EL (cell line): ENCODE results near the gene MAPK8IP3.

Experiments
- DNase-seq: peaks from one replicate; pipeline ENCODE4 v3.0.0-alpha.2; 2016

Gene MAPK8IP3, protein sequence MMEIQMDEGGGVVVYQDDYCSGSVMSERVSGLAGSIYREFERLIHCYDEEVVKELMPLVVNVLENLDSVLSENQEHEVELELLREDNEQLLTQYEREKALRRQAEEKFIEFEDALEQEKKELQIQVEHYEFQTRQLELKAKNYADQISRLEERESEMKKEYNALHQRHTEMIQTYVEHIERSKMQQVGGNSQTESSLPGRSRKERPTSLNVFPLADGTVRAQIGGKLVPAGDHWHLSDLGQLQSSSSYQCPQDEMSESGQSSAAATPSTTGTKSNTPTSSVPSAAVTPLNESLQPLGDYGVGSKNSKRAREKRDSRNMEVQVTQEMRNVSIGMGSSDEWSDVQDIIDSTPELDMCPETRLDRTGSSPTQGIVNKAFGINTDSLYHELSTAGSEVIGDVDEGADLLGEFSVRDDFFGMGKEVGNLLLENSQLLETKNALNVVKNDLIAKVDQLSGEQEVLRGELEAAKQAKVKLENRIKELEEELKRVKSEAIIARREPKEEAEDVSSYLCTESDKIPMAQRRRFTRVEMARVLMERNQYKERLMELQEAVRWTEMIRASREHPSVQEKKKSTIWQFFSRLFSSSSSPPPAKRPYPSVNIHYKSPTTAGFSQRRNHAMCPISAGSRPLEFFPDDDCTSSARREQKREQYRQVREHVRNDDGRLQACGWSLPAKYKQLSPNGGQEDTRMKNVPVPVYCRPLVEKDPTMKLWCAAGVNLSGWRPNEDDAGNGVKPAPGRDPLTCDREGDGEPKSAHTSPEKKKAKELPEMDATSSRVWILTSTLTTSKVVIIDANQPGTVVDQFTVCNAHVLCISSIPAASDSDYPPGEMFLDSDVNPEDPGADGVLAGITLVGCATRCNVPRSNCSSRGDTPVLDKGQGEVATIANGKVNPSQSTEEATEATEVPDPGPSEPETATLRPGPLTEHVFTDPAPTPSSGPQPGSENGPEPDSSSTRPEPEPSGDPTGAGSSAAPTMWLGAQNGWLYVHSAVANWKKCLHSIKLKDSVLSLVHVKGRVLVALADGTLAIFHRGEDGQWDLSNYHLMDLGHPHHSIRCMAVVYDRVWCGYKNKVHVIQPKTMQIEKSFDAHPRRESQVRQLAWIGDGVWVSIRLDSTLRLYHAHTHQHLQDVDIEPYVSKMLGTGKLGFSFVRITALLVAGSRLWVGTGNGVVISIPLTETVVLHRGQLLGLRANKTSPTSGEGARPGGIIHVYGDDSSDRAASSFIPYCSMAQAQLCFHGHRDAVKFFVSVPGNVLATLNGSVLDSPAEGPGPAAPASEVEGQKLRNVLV (N-terminal part only)

DNA sequence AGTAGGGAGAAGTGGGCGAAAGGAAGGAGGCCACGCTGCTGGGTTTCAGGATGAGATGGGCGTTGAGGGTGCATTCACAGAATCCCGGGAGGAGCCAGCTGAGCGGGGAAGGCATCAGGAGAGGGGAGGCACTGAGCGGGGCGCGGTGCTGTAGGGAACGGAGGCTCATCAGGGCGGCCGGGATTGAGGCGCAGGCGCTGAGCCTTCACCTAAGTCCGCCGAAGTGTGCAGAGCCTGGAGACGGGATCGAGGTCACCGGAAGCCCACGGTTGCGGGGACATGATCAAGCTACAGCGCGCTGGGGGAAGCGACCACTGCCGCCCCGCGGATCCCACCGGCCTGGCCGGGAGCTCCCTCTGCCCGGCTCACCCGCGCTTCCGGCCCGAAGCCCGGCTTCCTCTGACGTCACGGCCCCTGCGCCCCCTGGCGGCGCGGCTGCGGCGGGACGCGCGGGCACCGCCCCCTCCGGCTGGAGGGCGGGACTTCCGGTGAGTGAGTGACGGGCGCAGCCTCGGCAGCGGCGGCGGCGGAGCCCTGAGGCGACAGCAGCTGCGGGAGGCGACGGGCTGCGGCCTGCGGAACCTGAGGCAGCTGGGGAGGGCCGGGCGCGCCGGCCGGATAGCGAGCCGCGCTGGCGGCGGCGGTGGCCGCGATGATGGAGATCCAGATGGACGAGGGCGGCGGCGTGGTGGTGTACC, at the start of gene MAPK8IP3:
MAPK8IP3 (plus strand) TSS at position 508 of the 698 bp plus-strand sequence; CDS start at position 653, 145 bp downstream.
- peak; percentile 89 for DNase-seq

DNA sequence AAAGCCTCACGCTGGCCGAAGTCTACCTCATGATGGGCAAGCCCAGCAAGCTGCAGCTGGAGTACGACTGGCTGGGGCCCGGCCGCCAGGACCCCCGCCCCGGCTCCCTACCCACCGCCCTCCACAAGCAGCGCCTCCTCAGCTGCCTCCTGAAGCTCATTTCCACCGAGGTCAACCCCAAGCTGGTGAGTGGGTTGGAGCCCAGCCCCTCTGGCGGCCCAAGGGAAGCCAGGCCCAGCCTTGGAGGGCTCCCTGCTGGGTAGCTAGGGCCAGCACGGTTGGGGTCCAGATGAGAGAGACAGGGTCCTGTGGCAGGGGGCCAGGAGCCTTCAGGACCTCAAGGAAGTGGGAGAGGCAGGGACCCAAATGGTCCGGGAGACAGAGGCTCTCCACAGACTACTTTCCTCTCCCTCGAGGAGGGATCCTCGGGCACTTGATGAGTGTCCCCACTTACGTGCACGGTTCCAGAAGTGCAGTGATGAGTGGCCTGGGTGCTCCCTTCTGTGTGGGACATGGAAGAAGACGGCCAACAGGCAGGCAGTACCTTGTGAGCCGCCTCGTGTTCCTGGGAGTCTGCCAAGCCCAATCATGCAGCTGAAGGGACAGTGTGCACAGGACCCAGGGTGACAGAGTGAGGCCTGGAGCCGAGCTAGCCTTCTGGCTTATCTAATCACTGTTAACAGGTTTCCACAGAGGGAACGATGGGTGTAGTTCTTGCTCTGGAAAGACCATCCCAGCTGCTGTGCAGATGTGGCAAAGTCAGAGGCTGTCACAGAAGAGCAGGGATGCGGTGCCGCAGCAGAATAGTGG, 49.0 kb upstream of the MAPK8IP3 start:
- no peak for DNase-seq

DNA sequence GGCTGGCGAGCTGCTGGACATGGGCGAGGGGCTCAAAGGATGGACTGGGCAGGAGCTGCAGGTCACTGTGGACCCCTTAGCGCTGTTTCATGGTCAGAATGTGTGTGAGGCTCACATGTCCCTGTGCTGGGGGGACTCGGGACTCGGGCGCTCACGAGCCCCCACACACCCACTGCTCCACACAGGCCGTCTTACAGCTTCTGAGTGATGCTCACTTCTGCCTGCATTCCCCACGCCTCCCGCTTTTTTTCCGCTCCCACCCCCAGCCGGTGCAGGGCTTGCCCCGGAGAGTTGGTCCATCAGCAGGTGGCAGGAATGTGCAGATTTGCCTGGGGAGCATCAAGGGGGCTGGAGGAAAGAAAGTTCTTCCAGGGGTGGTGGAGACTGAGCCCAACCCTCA, 48.2 kb upstream of the MAPK8IP3 start:
- no peak for DNase-seq

DNA sequence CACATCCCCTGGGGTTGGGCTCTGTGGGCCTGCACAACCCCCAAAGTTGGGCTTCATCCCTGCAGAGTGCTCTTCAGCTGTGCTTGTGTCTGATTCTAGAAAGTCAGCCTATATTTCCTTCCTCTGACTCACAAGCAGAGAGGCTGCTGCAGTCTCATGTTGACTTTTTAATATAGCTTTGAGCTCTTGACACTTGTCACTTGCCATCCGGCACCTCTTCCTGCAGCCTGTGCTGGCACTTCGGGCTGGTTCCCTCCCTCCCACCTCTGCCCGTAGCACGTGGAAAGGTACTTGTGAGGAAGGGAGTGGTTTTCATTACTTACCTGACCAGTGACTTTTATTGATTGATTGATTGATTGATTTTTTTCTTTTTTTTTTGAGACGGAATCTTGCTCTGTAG, 47.0 kb upstream of the MAPK8IP3 start:
- DNase-seq, result no peak

DNA sequence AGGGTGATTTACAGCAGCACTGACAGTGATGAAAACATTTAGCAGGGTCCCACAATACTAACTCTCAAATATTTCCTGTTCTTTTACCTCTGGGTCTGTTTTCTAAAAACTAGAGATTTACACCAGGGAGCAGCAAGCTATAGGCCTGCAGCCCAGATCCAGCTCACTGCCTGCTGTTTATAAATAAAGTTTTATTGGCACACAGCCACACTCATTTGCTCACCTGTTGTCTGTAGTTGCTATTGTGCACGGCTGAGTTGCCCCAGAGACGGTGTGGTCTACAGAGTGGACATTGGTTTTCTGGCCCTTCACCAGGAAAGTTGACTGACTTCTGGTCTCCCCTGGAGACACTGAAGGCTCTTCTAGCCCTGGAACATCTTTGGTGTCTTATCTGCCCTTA, 44.2 kb upstream of the MAPK8IP3 start:
- DNase-seq, result no peak

- DNase-seq, result no peak
These were observed 43.5 kb upstream of the MAPK8IP3 start for GRCh38 chr16:1662543-1662942.

- DNase-seq, result no peak
These were observed 40.2 kb upstream of the MAPK8IP3 start for GRCh38 chr16:1665829-1666228.

GRCh38 chr16:1666316-1666715, 39.7 kb upstream of the MAPK8IP3 start:
- DNase-seq, result no peak

GRCh38 chr16:1667271-1667670, 38.7 kb upstream of the MAPK8IP3 start:
- DNase-seq, result no peak

- DNase-seq, result no peak
These were observed 38.1 kb upstream of the MAPK8IP3 start for GRCh38 chr16:1667916-1668315.

DNA sequence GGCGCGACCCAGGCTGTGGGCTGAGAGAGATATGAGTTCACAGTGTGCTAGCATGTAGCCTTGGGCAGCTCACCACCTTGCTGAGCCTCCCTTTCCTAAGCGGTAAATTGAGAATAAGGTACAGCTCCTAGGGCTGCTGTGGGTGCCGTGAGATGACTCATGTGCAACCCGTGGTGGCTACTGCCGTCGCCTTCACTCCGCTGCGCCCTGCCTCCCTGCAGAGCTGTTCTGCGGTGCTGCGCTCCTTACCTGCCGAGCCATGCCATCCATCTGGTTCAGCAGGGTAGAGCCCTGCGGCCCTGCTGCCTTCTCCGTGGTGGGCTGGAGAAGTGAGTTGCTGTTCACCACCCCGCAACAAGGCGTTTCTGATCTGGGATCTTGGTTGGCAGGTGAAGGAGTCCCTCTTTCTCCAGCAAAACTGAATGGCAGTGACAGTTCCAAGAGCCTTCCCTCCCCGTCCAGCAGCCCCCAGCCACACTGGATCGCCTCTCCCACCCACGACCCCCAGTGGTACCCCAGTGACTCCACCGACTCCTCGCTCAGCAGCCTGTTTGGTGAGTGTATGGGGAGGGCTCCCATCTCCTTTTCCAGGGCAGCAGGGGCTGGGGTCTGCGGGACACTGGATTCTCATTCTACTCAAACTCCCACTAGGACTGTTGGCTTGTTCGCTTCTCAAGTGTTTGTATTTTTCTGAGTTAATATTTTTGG, 37.2 kb upstream of the MAPK8IP3 start:
- DNase-seq, result no peak

DNA sequence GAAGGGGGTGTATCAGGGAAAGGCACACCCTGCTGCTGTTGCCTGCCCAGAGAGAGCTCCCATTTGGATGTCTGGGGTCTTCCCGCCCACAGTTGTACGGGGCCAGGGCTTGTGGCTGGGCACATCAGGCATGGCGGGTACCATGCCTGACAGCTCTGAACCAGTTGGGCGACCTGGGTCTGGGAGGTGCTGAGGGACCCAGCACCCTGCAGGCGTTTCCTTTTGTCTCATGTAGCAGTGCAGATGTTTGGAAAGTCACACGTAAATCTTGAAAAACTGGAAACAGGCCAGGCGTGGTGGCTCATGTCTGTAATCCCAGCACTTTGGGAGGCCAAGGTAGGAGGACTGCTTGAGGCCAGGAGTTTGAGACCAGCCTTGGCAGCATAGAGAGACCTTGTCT, 36.3 kb upstream of the MAPK8IP3 start:
- no peak for DNase-seq

DNA sequence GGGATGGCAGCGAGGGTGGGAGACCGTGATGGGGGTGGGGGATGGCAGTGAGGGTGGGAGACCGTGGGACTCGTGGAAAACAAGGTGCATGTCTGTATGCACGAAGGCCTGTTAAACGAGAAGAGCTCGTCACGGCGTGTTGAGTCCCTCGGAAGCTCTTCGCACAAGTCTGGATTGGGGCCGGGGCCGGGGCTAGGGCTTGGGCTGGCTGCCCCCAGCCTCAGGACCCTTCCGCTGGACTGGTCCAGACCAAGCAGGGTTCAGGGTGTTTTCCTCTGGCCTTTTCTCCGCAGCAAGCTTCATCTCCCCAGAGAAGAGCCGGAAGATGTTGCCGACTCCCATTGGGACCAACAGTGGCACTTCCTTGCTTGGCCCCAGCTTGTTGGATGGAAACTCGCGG, 35.6 kb upstream of the MAPK8IP3 start:
- DNase-seq, result no peak

DNA sequence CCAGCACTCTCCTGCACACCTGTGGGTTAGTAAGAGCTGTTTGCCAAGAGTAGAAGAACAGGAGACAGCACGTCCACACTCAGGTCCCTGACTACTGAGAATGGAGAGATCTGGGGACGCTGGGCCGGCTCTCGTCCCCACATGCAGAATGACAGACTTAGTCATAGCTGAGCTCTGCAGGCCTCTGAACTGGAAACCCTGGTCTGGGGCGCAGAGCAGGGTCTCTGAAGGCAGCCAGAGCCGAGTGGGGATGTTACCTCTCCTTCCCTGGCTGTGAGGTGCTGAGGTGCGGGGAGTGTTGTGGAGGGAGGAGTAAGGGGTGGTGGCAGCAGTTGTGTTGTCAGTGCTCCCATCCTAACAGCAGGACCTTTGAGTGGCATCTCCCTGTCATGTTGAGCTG, 35.1 kb upstream of the MAPK8IP3 start:
- DNase-seq, result no peak

GRCh38 chr16:1673424-1674151, 32.4 kb upstream of the MAPK8IP3 start:
- DNase-seq, result no peak

GRCh38 chr16:1674306-1674705, 31.7 kb upstream of the MAPK8IP3 start:
- DNase-seq, result no peak

GRCh38 chr16:1674751-1675664, 31.0 kb upstream of the MAPK8IP3 start:
- peak; percentile 87 for DNase-seq

DNA sequence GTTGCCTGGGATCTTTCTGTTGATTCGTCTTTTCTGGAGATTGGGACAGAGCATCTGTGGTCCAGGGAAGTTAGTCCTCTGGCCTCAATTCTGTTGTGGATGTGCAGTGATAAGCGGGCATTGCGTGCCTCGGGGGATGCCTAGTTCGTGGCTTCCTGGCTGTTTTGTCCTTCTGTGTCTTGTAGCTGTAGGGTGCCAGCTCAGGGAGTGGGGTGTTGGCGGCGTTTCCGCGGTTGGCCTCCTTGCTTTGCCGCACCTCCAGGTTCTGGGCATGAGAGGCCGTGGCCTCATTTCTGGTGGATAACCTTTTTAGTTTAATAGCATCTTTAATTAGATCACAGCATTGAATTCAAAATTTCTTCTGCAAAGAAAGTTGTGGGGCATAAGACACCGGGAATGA, 29.3 kb upstream of the MAPK8IP3 start:
- DNase-seq, result no peak

GRCh38 chr16:1677339-1677738, 28.7 kb upstream of the MAPK8IP3 start:
- DNase-seq, result no peak
